Neuronal stem cell (in vitro differentiated cells): Measurements from ENCODE around the gene PTPRJ.
"Not testable (repeated sequence)": the region's sequence is repeated elsewhere in the genome, so short reads cannot be mapped to it uniquely, and the experiment has no call there.

Experiments used
- DNase-seq: peaks from one replicate; pipeline ENCODE4 v3.0.0-alpha.2; 2013; ENCODE audit warnings: low spot score
- H2AFZ ChIP-seq: one replicate; pipeline ENCODE4 v1.6.1; 2013; ENCODE audit warnings: mild to moderate bottlenecking, low read length, inconsistent platforms
- H2AK5ac ChIP-seq: 2 replicates; pipeline ENCODE4 v1.6.1; 2013; ENCODE audit warnings: low read depth, mild to moderate bottlenecking, inconsistent platforms, low read length, moderate library complexity, mixed read lengths
- H2BK120ac ChIP-seq: 2 replicates; pipeline ENCODE4 v1.6.1; 2013; ENCODE audit warnings: low read depth, mild to moderate bottlenecking, inconsistent platforms, low read length, moderate library complexity, mixed read lengths
- H2BK12ac ChIP-seq: one replicate; pipeline ENCODE4 v1.6.1; 2013; ENCODE audit warnings: low read length, inconsistent platforms
- H2BK15ac ChIP-seq: 2 replicates; pipeline ENCODE4 v1.6.1; 2013; ENCODE audit warnings: mild to moderate bottlenecking, low read length, inconsistent platforms, mixed read lengths
- H2BK5ac ChIP-seq: one replicate; pipeline ENCODE4 v1.6.1; 2013; ENCODE audit warnings: inconsistent platforms, mild to moderate bottlenecking, low read length, moderate library complexity
- H3K14ac ChIP-seq: one replicate; pipeline ENCODE4 v1.6.1; 2013; ENCODE audit warnings: low read length, inconsistent platforms
- H3K18ac ChIP-seq: 2 replicates; pipeline ENCODE4 v1.6.1; 2013; ENCODE audit warnings: low read length, inconsistent platforms
- H3K23ac ChIP-seq: 2 replicates; pipeline ENCODE4 v1.6.1; 2013; ENCODE audit warnings: low read depth, mild to moderate bottlenecking, mixed read lengths, low read length, inconsistent platforms; ENCODE audit not compliant: poor library complexity
- H3K27ac ChIP-seq: replicated peaks from 3 replicates; pipeline ENCODE4 v1.5.1; 2013; ENCODE audit warnings: low read length, inconsistent platforms
- H3K27me3 ChIP-seq, 3 experiments: 2 replicates each; pipeline ENCODE4 v1.6.1; 2013; ENCODE audit warnings: low read length in 3 of 3, mild to moderate bottlenecking in 2 of 3, inconsistent platforms in 1 of 3, low read depth in 1 of 3, mixed read lengths in 1 of 3, moderate library complexity in 1 of 3; ENCODE audit not compliant: control insufficient read depth in 3 of 3, insufficient read depth in 3 of 3
- H3K36me3 ChIP-seq, 2 donors: replicated peaks in 1 of 2; 2 replicates each; pipeline ENCODE4 v1.6.1; 2013; ENCODE audit warnings: low read length in 2 of 2; ENCODE audit not compliant: control insufficient read depth in 2 of 2, insufficient read depth in 2 of 2
- H3K4ac ChIP-seq: 2 replicates; pipeline ENCODE4 v1.6.1; 2013; ENCODE audit warnings: inconsistent platforms, mild to moderate bottlenecking, low read length, moderate library complexity
- H3K4me1 ChIP-seq, 2 donors: 1 replicate in 1 of 2; 2 replicates in 1 of 2; pipeline ENCODE4 v1.6.1; 2013; ENCODE audit warnings: low read length in 2 of 2, low read depth in 1 of 2; ENCODE audit not compliant: control insufficient read depth in 2 of 2, insufficient read depth in 1 of 2
- H3K4me2 ChIP-seq: one replicate; pipeline ENCODE4 v1.6.1; 2013; ENCODE audit warnings: mild to moderate bottlenecking, low read length, inconsistent platforms; ENCODE audit not compliant: insufficient read depth, poor library complexity, severe bottlenecking
- H3K4me3 ChIP-seq, 2 donors: 2 replicates each; pipeline ENCODE4 v1.5.1; 2013; ENCODE audit warnings: low read length in 2 of 2, mild to moderate bottlenecking in 2 of 2, inconsistent platforms in 1 of 2, moderate library complexity in 1 of 2
- H3K79me1 ChIP-seq: one replicate; pipeline ENCODE4 v1.6.1; 2013; ENCODE audit warnings: low read depth, mild to moderate bottlenecking, inconsistent platforms, low read length, moderate library complexity
- H3K9ac ChIP-seq: one replicate; pipeline ENCODE4 v1.6.1; 2013; ENCODE audit warnings: mild to moderate bottlenecking, low read depth, low read length, inconsistent platforms; ENCODE audit not compliant: poor library complexity
- H3K9me3 ChIP-seq, 2 donors: replicated peaks in 1 of 2; 2 replicates each; pipeline versions ENCODE3 to v1.6.1; 2013; ENCODE audit warnings: low read length in 2 of 2, mild to moderate bottlenecking in 2 of 2, inconsistent platforms in 1 of 2, low read depth in 1 of 2, mixed read lengths in 1 of 2, moderate library complexity in 1 of 2; ENCODE audit not compliant: control insufficient read depth in 2 of 2, insufficient read depth in 1 of 2
- H4K8ac ChIP-seq: one replicate; pipeline ENCODE4 v1.6.1; 2013; ENCODE audit warnings: low read depth, mild to moderate bottlenecking, inconsistent platforms, low read length, moderate library complexity
- H4K91ac ChIP-seq: one replicate; pipeline ENCODE4 v1.6.1; 2013; ENCODE audit warnings: low read length, low read depth, mild to moderate bottlenecking, inconsistent platforms; ENCODE audit not compliant: poor library complexity
- WGBS, 2 donors: extraction: QIAGEN DNeasy Blood & Tissue Kit; methylation state at CpG; one replicate each; pipeline ENCODE4 v1.1.7; 2013; ENCODE audit warnings: missing lambda C conversion rate in 2 of 2, mixed read lengths in 1 of 2; ENCODE audit not compliant: insufficient read length in 2 of 2, insufficient replicate concordance in 1 of 2; ENCODE audit errors: extremely low coverage in 2 of 2; 5-methylcytosine and 5-hydroxymethylcytosine counted together

Gene PTPRJ

GRCh38 chr11:47946682-47947559, 33.4 kb upstream of the PTPRJ start:
- Histone ChIP-seq H2AFZ (no peak overlapping the region), H2BK5ac (no peak overlapping the region), H3K4ac (no peak overlapping the region), H2BK15ac (no peak overlapping the region), H3K14ac (no peak overlapping the region), H4K8ac (no peak overlapping the region), H2BK120ac (no peak overlapping the region), H3K9ac (peak overlapping the region; percentile 36), H2AK5ac (peak overlapping the region; percentile 16), H3K9me3 (no peaks in the 10 kb centered on the region), H3K27me3 (no peaks in the 10 kb centered on the region), H3K36me3 (no peaks in the 10 kb centered on the region), H3K4me1 (peaks cover 10 to 15% of the 10 kb centered on the region in 2 donors), H3K4me3 (no peak overlapping the region), H3K79me1 (peaks cover 4% of the 10 kb centered on the region), H3K4me2 (no peak overlapping the region), H3K23ac (no peak overlapping the region), H3K27ac (no peak overlapping the region), H2BK12ac (peak overlapping the region; percentile 25), H4K91ac (no peak overlapping the region), H3K18ac (peak overlapping the region; percentile 42)
- DNase-seq: no peak
- WGBS, 2 donors: no CpG with 5 or more reads among the region's 10 CpGs

- Histone ChIP-seq H3K4me1 (peaks cover 10 to 15% of the 10 kb centered on the region in 2 donors), H3K27ac (no peak overlapping the region), H2AFZ (no peak overlapping the region), H3K14ac (no peak overlapping the region), H3K27me3 (no peaks in the 10 kb centered on the region), H2BK15ac (no peak overlapping the region), H3K4ac (no peak overlapping the region), H3K23ac (no peak overlapping the region), H3K4me2 (no peak overlapping the region), H2BK120ac (no peak overlapping the region), H3K36me3 (no peaks in the 10 kb centered on the region), H2AK5ac (no peak overlapping the region), H3K9ac (no peak overlapping the region), H3K4me3 (no peak overlapping the region), H4K8ac (no peak overlapping the region), H3K9me3 (no peaks in the 10 kb centered on the region), H2BK5ac (no peak overlapping the region), H4K91ac (no peak overlapping the region), H3K79me1 (peaks cover 4% of the 10 kb centered on the region), H2BK12ac (no peak overlapping the region), H3K18ac (peak overlapping the region; percentile 44)
- no CpG with 5 or more reads among the region's 3 CpGs for WGBS, 2 donors
- DNase-seq: no peak
Observed at GRCh38 chr11:47948137-47948536, 32.2 kb upstream of the PTPRJ start.

- not testable (repeated sequence) for H3K18ac ChIP-seq, H2BK120ac ChIP-seq, H3K14ac ChIP-seq, H3K79me1 ChIP-seq, H3K4ac ChIP-seq, H2BK12ac ChIP-seq, H3K23ac ChIP-seq, H2BK15ac ChIP-seq, H3K27me3 ChIP-seq, H4K8ac ChIP-seq, H4K91ac ChIP-seq, DNase-seq, H2AK5ac ChIP-seq, H3K9ac ChIP-seq, H2BK5ac ChIP-seq, H3K9me3 ChIP-seq, H3K4me3 ChIP-seq, H3K36me3 ChIP-seq, H3K4me2 ChIP-seq
- H2AFZ ChIP-seq: peak overlapping the region; percentile 17
- peaks cover 8 to 13% of the 10 kb centered on the region in 2 donors for H3K4me1 ChIP-seq
- peak overlapping the region; percentile 9 for H3K27ac ChIP-seq
- WGBS, 2 donors: no CpG with 5 or more reads among the region's 9 CpGs
Observed at GRCh38 chr11:47949001-47949675, 31.2 kb upstream of the PTPRJ start.

- H3K36me3 ChIP-seq: no peaks in the 10 kb centered on the region
Observed at GRCh38 chr11:47950396-47950795, 30.0 kb upstream of the PTPRJ start.

More at GRCh38 chr11:47950396-47950795, 30.0 kb upstream of the PTPRJ start:
- H2AFZ ChIP-seq: peak overlapping the region; percentile 78
- no peak overlapping the region for H4K91ac ChIP-seq
- no peak overlapping the region for H3K14ac ChIP-seq
- H2BK5ac ChIP-seq: no peak overlapping the region
- H3K4me3 ChIP-seq: no peak overlapping the region
- no peak overlapping the region for H3K27ac ChIP-seq
- no peaks in the 10 kb centered on the region for H3K27me3 ChIP-seq
- no peak overlapping the region for H3K23ac ChIP-seq
- peaks cover 4 to 10% of the 10 kb centered on the region in 2 donors for H3K4me1 ChIP-seq
- H2AK5ac ChIP-seq: no peak overlapping the region
- no peak overlapping the region for H2BK120ac ChIP-seq
- no peak overlapping the region for H3K9ac ChIP-seq
- H2BK15ac ChIP-seq: no peak overlapping the region
- no peak for DNase-seq
- H3K4me2 ChIP-seq: no peak overlapping the region
- H3K4ac ChIP-seq: no peak overlapping the region
- peaks cover 4% of the 10 kb centered on the region for H3K79me1 ChIP-seq
- H2BK12ac ChIP-seq: no peak overlapping the region
- no peak overlapping the region for H4K8ac ChIP-seq
- no CpG with 5 or more reads among the region's 5 CpGs for WGBS, 2 donors
- no peaks in the 10 kb centered on the region for H3K9me3 ChIP-seq
- H3K18ac ChIP-seq: no peak overlapping the region
